Measurements from ENCODE around the gene LANCL2. TPM values are rescaled to one million over a fixed set of nuclear protein-coding genes. Genes with fewer than 3 reads are reported as not detected.

LANCL2 gene
- polyA plus RNA-seq, 3 donors, result 6.4 to 11.8 (median 8.3) TPM

DNA sequence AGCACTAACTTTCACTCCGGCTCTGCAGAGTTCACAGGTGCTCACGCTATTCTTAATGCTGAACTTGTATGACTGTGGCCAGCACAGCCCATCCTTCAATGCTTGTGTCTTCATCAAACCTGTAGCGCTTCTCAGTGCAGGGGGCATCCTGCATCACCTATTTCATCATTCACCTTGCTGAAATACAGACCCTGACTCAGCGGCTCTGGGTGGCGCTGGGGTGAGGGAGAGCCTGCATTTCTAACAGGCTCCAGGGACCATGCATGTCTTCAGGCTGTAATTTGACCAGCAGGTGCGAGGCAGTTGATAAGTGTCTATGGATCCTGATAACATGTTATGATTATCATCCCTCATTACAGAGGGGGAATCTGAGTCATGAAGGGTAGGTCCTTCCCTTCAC, 117.9 kb downstream of the LANCL2 start:
- Histone ChIP-seq H3K79me2 (ENCODE audit: insufficient read depth, low read length) (no peaks in the 10 kb centered on the region), H3K4me2 (replicated peaks; ENCODE audit: extremely low read depth, low read length, poor library complexity, severe bottlenecking) (no peak overlapping the region), H3K4me3 (replicated peaks in 1 of 3; ENCODE audit: low read depth in 2 of 3, low read length in 3 of 3) (no peak overlapping the region), H3K27me3 (ENCODE audit: control insufficient read depth in 2 of 2, insufficient read depth in 2 of 2, low read length in 2 of 2) (no peaks in the 10 kb centered on the region), H3K36me3 (replicated peaks in 1 of 2; ENCODE audit: control insufficient read depth in 1 of 2, insufficient read depth in 2 of 2, low read length in 2 of 2) (peaks cover 14 to 51% of the 10 kb centered on the region in 2 donors), H4K20me1 (ENCODE audit: insufficient read depth, low read length) (peaks cover 5% of the 10 kb centered on the region), H3K27ac (ENCODE audit: low read depth in 1 of 2, low read length in 2 of 2) (peak overlapping the region in 1 of 2 donors; percentile 18), H3K9me3 (replicated peaks in 1 of 2; ENCODE audit: control insufficient read depth in 1 of 2, insufficient read depth in 1 of 2, low read length in 2 of 2) (no peaks in the 10 kb centered on the region), H3K4me1 (ENCODE audit: control insufficient read depth in 1 of 2, insufficient read depth in 2 of 2, low read length in 2 of 2) (no peaks in the 10 kb centered on the region), H3K9ac (ENCODE audit: insufficient read depth, low read length, poor library complexity, severe bottlenecking) (no peak overlapping the region), H2AFZ (ENCODE audit: insufficient read depth, low read depth, low read length, poor library complexity, severe bottlenecking) (no peak overlapping the region)
- Mint-ChIP-seq H3K4me1 (no peaks in the 10 kb centered on the region), H3K27ac (peak overlapping the region in 1 of 7 donors; percentile 81), H3K27me3 (ENCODE audit: low read depth in 3 of 3) (peaks cover 0 to 2% (median under 1%) of the 10 kb centered on the region in 3 donors), H3K4me3 (no peak overlapping the region), H3K9me3 (no peaks in the 10 kb centered on the region), H3K36me3 (peaks cover 49 to 51% of the 10 kb centered on the region in 2 donors)
- intact Hi-C loops (cut with micrococcal nuclease), result no loop called here
- WGBS (ENCODE audit: insufficient coverage), result 96% methylated on average over 2 of the region's 6 CpGs
- DNase-seq, result no peak
- no peak for TF ChIP-seq CTCF (IDR thresholded peaks at IDR 0.05)

Other genes starting within 250 kb of the LANCL2 start
- gene VOPP1, start 207.2 kb downstream of the LANCL2 start, polyA plus RNA-seq, result 10 to 100 TPM; 16.7 to 22.1 (median 18.0) TPM

Data from CD14-positive monocyte (primary cell).